MM.1S (cell line): Measurements from ENCODE around the gene DGUOK.

ENCODE experiments used
- DNase-seq: peaks from one replicate; pipeline ENCODE4 v3.0.0-alpha.2; 2015
- H2AFZ ChIP-seq: fragments of 300-600 bp; sonication (generic); 2 replicates; pipeline ENCODE4 v1.6.0; 2016; ENCODE audit warnings: antibody characterized with exemption, low read length
- H3F3A ChIP-seq: fragments of 300-600 bp; sonication (generic); 2 replicates; pipeline ENCODE4 v1.6.1; 2016; ENCODE audit warnings: mild to moderate bottlenecking, antibody characterized with exemption, low read length, moderate library complexity, mixed read lengths; ENCODE audit not compliant: insufficient read depth
- H3K27ac ChIP-seq: fragments of 300-600 bp; sonication (generic); 2 replicates; pipeline ENCODE4 v1.5.1; 2016; ENCODE audit warnings: mild to moderate bottlenecking, low read length
- H3K27me3 ChIP-seq: fragments of 300-600 bp; sonication (generic); replicated peaks from 2 replicates; pipeline ENCODE4 v1.6.0; 2016; ENCODE audit warnings: low read length; ENCODE audit not compliant: insufficient read depth
- H3K36me3 ChIP-seq: fragments of 300-600 bp; sonication (generic); replicated peaks from 2 replicates; pipeline ENCODE4 v1.6.1; 2016; ENCODE audit warnings: mild to moderate bottlenecking, low read length, mixed read lengths; ENCODE audit not compliant: insufficient read depth
- H3K4me1 ChIP-seq: fragments of 300-600 bp; sonication (generic); 2 replicates; pipeline ENCODE4 v1.6.1; 2016; ENCODE audit warnings: low read length, mixed read lengths
- H3K4me2 ChIP-seq: fragments of 300-600 bp; sonication (generic); 2 replicates; pipeline ENCODE4 v1.6.0; 2016; ENCODE audit warnings: low read depth, low read length
- H3K4me3 ChIP-seq: fragments of 300-600 bp; sonication (generic); 2 replicates; pipeline ENCODE4 v1.5.1; 2016; ENCODE audit warnings: low read length, mixed read lengths
- H3K79me2 ChIP-seq: fragments of 300-600 bp; sonication (generic); 2 replicates; pipeline ENCODE4 v1.6.1; 2016; ENCODE audit warnings: mixed run types, low read length, mixed read lengths
- H3K9ac ChIP-seq: fragments of 300-600 bp; sonication (generic); 2 replicates; pipeline ENCODE4 v1.6.1; 2016; ENCODE audit warnings: low read length, mixed read lengths
- H3K9me2 ChIP-seq: fragments of 300-600 bp; sonication (generic); replicated peaks from 2 replicates; pipeline ENCODE4 v1.6.1; 2016; ENCODE audit warnings: mild to moderate bottlenecking, low read length, mixed read lengths; ENCODE audit not compliant: insufficient read depth
- H3K9me3 ChIP-seq: fragments of 300-600 bp; sonication (generic); replicated peaks from 2 replicates; pipeline ENCODE4 v1.6.1; 2016; ENCODE audit warnings: mild to moderate bottlenecking, low read length, mixed read lengths; ENCODE audit not compliant: insufficient read depth
- H4K20me1 ChIP-seq: fragments of 300-600 bp; sonication (generic); 2 replicates; pipeline ENCODE4 v1.6.1; 2016; ENCODE audit warnings: mild to moderate bottlenecking, low read length, moderate library complexity, mixed read lengths; ENCODE audit not compliant: insufficient read depth
- EZH2 ChIP-seq: fragments of 300-600 bp; sonication (generic); optimal IDR thresholded peaks from 2 replicates; pipeline ENCODE3; 2017; ENCODE audit warnings: low read depth, mild to moderate bottlenecking, antibody characterized with exemption, low read length, mixed read lengths
- EZH2phosphoT487 ChIP-seq: fragments of 300-600 bp; sonication (generic); IDR thresholded peaks from 2 replicates; pipeline ENCODE4 v1.6.1; 2018; ENCODE audit warnings: antibody characterized with exemption, low read length
- TF ChIP-seq, protein P1 (sequence below): fragments of 300-600 bp; sonication (generic); IDR thresholded peaks from 2 replicates; pipeline ENCODE4 v1.5.1; 2016; ENCODE audit warnings: antibody characterized with exemption, low read length, mixed read lengths

The DGUOK gene

DNA sequence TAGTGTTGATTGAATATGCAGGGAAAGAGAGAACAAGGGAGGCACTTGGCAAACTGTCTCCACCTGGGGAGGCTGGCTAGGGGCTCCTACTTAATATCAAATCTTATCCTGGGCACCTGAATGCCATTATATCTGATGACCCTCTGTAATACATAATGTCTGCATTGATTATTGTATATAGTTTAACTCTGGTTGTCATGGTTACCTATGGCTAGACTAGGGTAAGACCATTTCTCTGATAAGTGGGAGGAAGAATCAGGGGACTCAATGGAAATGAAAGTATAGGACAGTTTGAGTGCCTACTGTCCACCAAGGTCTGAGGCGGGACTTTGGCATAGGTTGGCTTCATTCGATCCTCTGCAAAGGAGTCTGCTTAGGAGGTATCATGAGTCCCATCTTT lies 50.8 kb downstream of the DGUOK start:
- no peaks in the 10 kb centered on the region for H3K79me2 ChIP-seq
- H3F3A ChIP-seq, result no peaks in the 10 kb centered on the region
- no peaks in the 10 kb centered on the region for H4K20me1 ChIP-seq
- H3K36me3 ChIP-seq, result no peaks in the 10 kb centered on the region
- H3K27me3 ChIP-seq, result peaks cover 25% of the 10 kb centered on the region; the same call in 1 of the 2 replicates
- no peak overlapping the region for H3K4me2 ChIP-seq
- no peaks in the 10 kb centered on the region for H3K4me1 ChIP-seq
- no peak overlapping the region for H3K9ac ChIP-seq
- H3K9me3 ChIP-seq, result no peaks in the 10 kb centered on the region
- TF ChIP-seq, protein P1, sequence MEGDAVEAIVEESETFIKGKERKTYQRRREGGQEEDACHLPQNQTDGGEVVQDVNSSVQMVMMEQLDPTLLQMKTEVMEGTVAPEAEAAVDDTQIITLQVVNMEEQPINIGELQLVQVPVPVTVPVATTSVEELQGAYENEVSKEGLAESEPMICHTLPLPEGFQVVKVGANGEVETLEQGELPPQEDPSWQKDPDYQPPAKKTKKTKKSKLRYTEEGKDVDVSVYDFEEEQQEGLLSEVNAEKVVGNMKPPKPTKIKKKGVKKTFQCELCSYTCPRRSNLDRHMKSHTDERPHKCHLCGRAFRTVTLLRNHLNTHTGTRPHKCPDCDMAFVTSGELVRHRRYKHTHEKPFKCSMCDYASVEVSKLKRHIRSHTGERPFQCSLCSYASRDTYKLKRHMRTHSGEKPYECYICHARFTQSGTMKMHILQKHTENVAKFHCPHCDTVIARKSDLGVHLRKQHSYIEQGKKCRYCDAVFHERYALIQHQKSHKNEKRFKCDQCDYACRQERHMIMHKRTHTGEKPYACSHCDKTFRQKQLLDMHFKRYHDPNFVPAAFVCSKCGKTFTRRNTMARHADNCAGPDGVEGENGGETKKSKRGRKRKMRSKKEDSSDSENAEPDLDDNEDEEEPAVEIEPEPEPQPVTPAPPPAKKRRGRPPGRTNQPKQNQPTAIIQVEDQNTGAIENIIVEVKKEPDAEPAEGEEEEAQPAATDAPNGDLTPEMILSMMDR, result no peak
- TF ChIP-seq EZH2phosphoT487 (no peak), EZH2 (no peak)
- H3K27ac ChIP-seq, result no peak overlapping the region
- H3K4me3 ChIP-seq, result no peak overlapping the region
- no peak for DNase-seq
- H2AFZ ChIP-seq, result no peak overlapping the region
- no peaks in the 10 kb centered on the region for H3K9me2 ChIP-seq

DNA sequence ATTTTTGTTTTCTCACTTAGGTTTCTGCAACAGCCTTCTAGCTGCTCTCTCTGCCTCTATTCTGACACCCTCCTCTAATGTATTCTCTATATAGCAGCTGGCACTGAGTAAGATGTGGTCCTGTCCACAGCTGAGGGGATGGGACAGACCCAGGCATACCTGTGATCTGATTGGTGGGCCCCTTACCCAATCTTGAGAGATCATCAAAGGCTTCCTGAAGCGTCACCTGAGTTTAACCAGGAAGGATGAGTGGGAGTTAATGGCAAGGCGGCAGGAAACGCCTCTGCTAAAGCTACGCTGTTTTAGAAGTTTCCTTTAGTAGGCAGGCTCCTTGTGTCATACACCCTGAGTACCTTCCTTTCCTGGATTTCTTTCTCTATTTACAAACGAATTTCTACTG lies 52.3 kb downstream of the DGUOK start:
- no peaks in the 10 kb centered on the region for H4K20me1 ChIP-seq
- H3K4me2 ChIP-seq, result no peak overlapping the region
- H3K27ac ChIP-seq, result no peak overlapping the region
- no peaks in the 10 kb centered on the region for H3K4me1 ChIP-seq
- no peaks in the 10 kb centered on the region for H3K9me2 ChIP-seq
- H3K4me3 ChIP-seq, result no peak overlapping the region
- no peaks in the 10 kb centered on the region for H3K79me2 ChIP-seq
- no peak overlapping the region for H2AFZ ChIP-seq
- H3K27me3 ChIP-seq, result 0 out of 2 replicates have a peak, but pooled peaks cover 16% of the 10 kb centered on the region
- no peaks in the 10 kb centered on the region for H3K9me3 ChIP-seq
- H3K36me3 ChIP-seq, result no peaks in the 10 kb centered on the region
- TF ChIP-seq EZH2phosphoT487 (no peak), EZH2 (no peak)
- TF ChIP-seq, protein P1, result no peak
- H3F3A ChIP-seq, result peaks cover 13% of the 10 kb centered on the region
- no peak for DNase-seq
- no peak overlapping the region for H3K9ac ChIP-seq

DNA sequence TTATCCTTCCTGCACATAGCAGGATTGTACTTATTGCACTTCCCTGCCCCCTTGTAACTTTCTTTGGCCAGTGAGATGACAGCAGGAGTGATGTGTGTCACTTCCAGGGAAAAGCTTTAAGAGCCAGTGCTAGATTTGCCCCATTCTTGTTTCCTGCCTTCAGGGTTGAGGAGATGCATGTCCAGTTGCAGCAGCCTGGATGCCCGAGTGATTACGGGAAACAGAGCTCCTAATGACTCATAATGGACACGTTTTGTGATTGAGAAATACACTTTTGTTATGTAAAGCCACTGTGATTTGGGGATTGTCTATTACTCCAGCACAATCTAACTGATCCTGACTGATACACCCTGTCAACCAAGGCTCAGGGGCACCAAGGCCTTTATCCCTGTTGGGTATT lies 53.0 kb downstream of the DGUOK start:
- H3K4me2 ChIP-seq, result no peak overlapping the region
- H3K27me3 ChIP-seq, result 0 out of 2 replicates have a peak, but pooled peaks cover 16% of the 10 kb centered on the region
- DNase-seq, result no peak
- no peak overlapping the region for H3K4me3 ChIP-seq
- no peak for TF ChIP-seq EZH2
- no peak for TF ChIP-seq EZH2phosphoT487
- TF ChIP-seq, protein P1, result no peak
- no peak overlapping the region for H3K9ac ChIP-seq
- H3K79me2 ChIP-seq, result no peaks in the 10 kb centered on the region
- H3K9me2 ChIP-seq, result no peaks in the 10 kb centered on the region
- H3F3A ChIP-seq, result peaks cover 16% of the 10 kb centered on the region
- H3K9me3 ChIP-seq, result no peaks in the 10 kb centered on the region
- no peak overlapping the region for H3K27ac ChIP-seq
- no peak overlapping the region for H2AFZ ChIP-seq
- no peaks in the 10 kb centered on the region for H3K36me3 ChIP-seq
- H3K4me1 ChIP-seq, result no peaks in the 10 kb centered on the region
- H4K20me1 ChIP-seq, result no peaks in the 10 kb centered on the region
